Measurements from ENCODE around the gene ARHGAP15. TPM values are rescaled to one million over a fixed set of nuclear protein-coding genes. Genes with fewer than 3 reads are reported as not detected.

ARHGAP15 gene
- total RNA-seq, 2 experiments from 2014 or later: 72.1 to 98.4 TPM

GRCh38 chr2:143793381-143793780 is 664.2 kb downstream of the ARHGAP15 start:
- ChIA-PET CTCF (ENCODE audit: unreplicated experiment) (no interaction called here), POLR2A (interaction anchor here (0.5 to 0.7 kb wide), 3 partner anchors 30 to 1968 kb away, joined by 3 to 5 read pairs (median 4); no protein-coding TSS in a partner anchor)
- H4K20me1 ChIP-seq (ENCODE audit: insufficient read depth, low read length): no peaks in the 10 kb centered on the region
- H3K4me2 ChIP-seq (ENCODE audit: low read length): no peak overlapping the region
- no peak overlapping the region for H2AFZ ChIP-seq (ENCODE audit: low read length)
- TF ChIP-seq EZH2phosphoT487 (IDR thresholded peaks at IDR 0.05; ENCODE audit: borderline replicate concordance, low read depth, low read length) (no peak), CTCF (conservative IDR thresholded peaks at IDR 0.05; ENCODE audit: low read length) (no peak)
- H3K36me3 ChIP-seq (ENCODE audit: insufficient read depth, low read length): no peaks in the 10 kb centered on the region
- H3K9me3 ChIP-seq (ENCODE audit: low read length): no peaks in the 10 kb centered on the region
- H3K27ac ChIP-seq (ENCODE audit: low read depth, low read length, poor library complexity, severe bottlenecking): no peak overlapping the region
- H3K79me2 ChIP-seq (ENCODE audit: insufficient read depth, low read depth, low read length): no peaks in the 10 kb centered on the region
- no peak for DNase-seq (ENCODE audit: low spot score)
- intact Hi-C loops (cut with micrococcal nuclease; ENCODE audit: unreplicated experiment): no loop called here
- H3K4me1 ChIP-seq (ENCODE audit: insufficient read depth, low read length, poor library complexity, severe bottlenecking): no peaks in the 10 kb centered on the region
- no peak overlapping the region for H3K4me3 ChIP-seq (ENCODE audit: low read depth, low read length, poor library complexity, severe bottlenecking)
- H3K9me2 ChIP-seq (ENCODE audit: insufficient read depth, low read length): no peaks in the 10 kb centered on the region
- BruUV-seq (replicated peaks): no TSS peak

GRCh38 chr2:143796051-143796450 is 666.8 kb downstream of the ARHGAP15 start:
- Histone ChIP-seq H2AFZ (ENCODE audit: low read length) (no peak overlapping the region), H3K79me2 (ENCODE audit: insufficient read depth, low read depth, low read length) (no peaks in the 10 kb centered on the region), H3K36me3 (ENCODE audit: insufficient read depth, low read length) (no peaks in the 10 kb centered on the region), H3K4me3 (ENCODE audit: low read depth, low read length, poor library complexity, severe bottlenecking) (no peak overlapping the region), H3K4me1 (ENCODE audit: insufficient read depth, low read length, poor library complexity, severe bottlenecking) (no peaks in the 10 kb centered on the region), H3K27ac (ENCODE audit: low read depth, low read length, poor library complexity, severe bottlenecking) (no peak overlapping the region), H4K20me1 (ENCODE audit: insufficient read depth, low read length) (no peaks in the 10 kb centered on the region), H3K9me3 (ENCODE audit: low read length) (no peaks in the 10 kb centered on the region), H3K9me2 (ENCODE audit: insufficient read depth, low read length) (no peaks in the 10 kb centered on the region), H3K4me2 (ENCODE audit: low read length) (no peak overlapping the region)
- TF ChIP-seq CTCF (conservative IDR thresholded peaks at IDR 0.05; ENCODE audit: low read length) (no peak), EZH2phosphoT487 (IDR thresholded peaks at IDR 0.05; ENCODE audit: borderline replicate concordance, low read depth, low read length) (no peak)
- intact Hi-C loops (cut with micrococcal nuclease; ENCODE audit: unreplicated experiment): no loop called here
- DNase-seq (ENCODE audit: low spot score): no peak
- BruUV-seq (replicated peaks): no TSS peak
- ChIA-PET POLR2A (interaction anchor here (0.7 kb wide), 1 partner anchor 15 kb away, joined by 6 read pairs; no protein-coding TSS in a partner anchor), CTCF (ENCODE audit: unreplicated experiment) (no interaction called here)

GRCh38 chr2:143801561-143801960 is 672.3 kb downstream of the ARHGAP15 start:
- Histone ChIP-seq H3K27ac (ENCODE audit: low read depth, low read length, poor library complexity, severe bottlenecking) (no peak overlapping the region), H3K79me2 (ENCODE audit: insufficient read depth, low read depth, low read length) (no peaks in the 10 kb centered on the region), H3K9me2 (ENCODE audit: insufficient read depth, low read length) (no peaks in the 10 kb centered on the region), H2AFZ (ENCODE audit: low read length) (no peak overlapping the region), H3K4me3 (ENCODE audit: low read depth, low read length, poor library complexity, severe bottlenecking) (no peak overlapping the region), H3K36me3 (ENCODE audit: insufficient read depth, low read length) (no peaks in the 10 kb centered on the region), H4K20me1 (ENCODE audit: insufficient read depth, low read length) (no peaks in the 10 kb centered on the region), H3K4me2 (ENCODE audit: low read length) (no peak overlapping the region), H3K9me3 (ENCODE audit: low read length) (no peaks in the 10 kb centered on the region), H3K4me1 (ENCODE audit: insufficient read depth, low read length, poor library complexity, severe bottlenecking) (no peaks in the 10 kb centered on the region)
- ChIA-PET CTCF (ENCODE audit: unreplicated experiment) (no interaction called here), POLR2A (interaction anchor here (0.5 kb wide), 1 partner anchor 22 kb away, joined by 6 read pairs; no protein-coding TSS in a partner anchor)
- DNase-seq (ENCODE audit: low spot score): no peak
- no peak for TF ChIP-seq CTCF (conservative IDR thresholded peaks at IDR 0.05; ENCODE audit: low read length)
- no peak for TF ChIP-seq EZH2phosphoT487 (IDR thresholded peaks at IDR 0.05; ENCODE audit: borderline replicate concordance, low read depth, low read length)
- intact Hi-C loops (cut with micrococcal nuclease; ENCODE audit: unreplicated experiment): no loop called here
- BruUV-seq (replicated peaks): no TSS peak

Data from OCI-LY7 (cell line).